ENCODE results near the gene CPAMD8. TPM values are rescaled to one million over a fixed set of nuclear protein-coding genes. Genes with fewer than 3 reads are reported as not detected.
A peak's percentile ranks its signal among the peaks of the same experiment; 100 is the strongest.

CPAMD8 gene
- total and polyA plus RNA-seq, 9 of the 15 experiments (the other 6 are each of a cell fraction or from before 2014, with no cell fraction given): 0.20 to 2.1 (median 1.3) TPM

GRCh38 chr19:16889883-16890460, 136.6 kb downstream of the CPAMD8 start (continued):
- TF ChIP-seq ZFP1 (CRISPR knock-in tag; IDR thresholded peaks at IDR 0.05): peak; percentile 38; the same call in 1 of the 2 replicates
- peak; percentile 87 for TF ChIP-seq NR4A1 (CRISPR knock-in tag; IDR thresholded peaks at IDR 0.05)
- TF ChIP-seq NR4A1 (tag; IDR thresholded peaks at IDR 0.05): peak; percentile 90
- TF ChIP-seq YY1 (IDR thresholded peaks at IDR 0.05; ENCODE audit: borderline replicate concordance in 1 of 3, control insufficient read depth in 1 of 3, extremely low read depth in 1 of 3, insufficient read depth in 3 of 3, insufficient read length in 1 of 3, insufficient replicate concordance in 2 of 3, low read depth in 1 of 3, low read length in 2 of 3): peak; percentile 37 to 80 (median 71)
- TF ChIP-seq ZNF395 (CRISPR knock-in tag; IDR thresholded peaks at IDR 0.05): peak; percentile 94
- TF ChIP-seq ZNF695 (CRISPR knock-in tag; IDR thresholded peaks at IDR 0.05): no peak
- peak; percentile 93; the same call in 1 of the 2 replicates for TF ChIP-seq RERE (CRISPR knock-in tag; IDR thresholded peaks at IDR 0.05; ENCODE audit: borderline replicate concordance)
- TF ChIP-seq PPARD (CRISPR knock-in tag; IDR thresholded peaks at IDR 0.05): no peak
- no peak for TF ChIP-seq PKNOX1 (IDR thresholded peaks at IDR 0.05)
- no peak for TF ChIP-seq POU5F1 (IDR thresholded peaks at IDR 0.05; ENCODE audit: borderline replicate concordance, low read depth, low read length, partially characterized antibody)
- TF ChIP-seq RAD21 (CRISPR knock-in tag; conservative IDR thresholded peaks at IDR 0.05 in 1 of 2, IDR thresholded peaks at IDR 0.05 in 1 of 2): peak; percentile 9 to 28; a peak in 2 of 4 replicates
- TF ChIP-seq SNRNP70 (optimal IDR thresholded peaks at IDR 0.05; ENCODE audit: low read depth, low read length): no peak
- no peak for TF ChIP-seq KDM1A (IDR thresholded peaks at IDR 0.05)
- TF ChIP-seq ZNF146 (CRISPR knock-in tag; IDR thresholded peaks at IDR 0.05; ENCODE audit: unreplicated experiment): no peak
- peak; percentile 93; the same call in 1 of the 2 replicates for TF ChIP-seq NR1H2 (CRISPR knock-in tag; IDR thresholded peaks at IDR 0.05)
- TF ChIP-seq ZNF77 (CRISPR knock-in tag; IDR thresholded peaks at IDR 0.05): no peak
- TF ChIP-seq MAFG (tag; conservative IDR thresholded peaks at IDR 0.05): no peak
- TF ChIP-seq ATF7 (IDR thresholded peaks at IDR 0.05): no peak
- TF ChIP-seq XRCC4 (IDR thresholded peaks at IDR 0.05; ENCODE audit: extremely low read depth, insufficient read depth, insufficient read length): no peak
- peak; percentile 97 for TF ChIP-seq CHD1 (IDR thresholded peaks at IDR 0.05; ENCODE audit: low read length)
